T-cell (primary cell): ENCODE data around the gene SIGLEC1. TPM values are rescaled to one million over a fixed set of nuclear protein-coding genes. Genes with fewer than 3 reads are reported as not detected.

Source experiments
- ATAC-seq, 4 experiments: fragments of 200-7000 bp in 3 of 4; fragments of 150-1000 bp in 1 of 4; cut with Tn5 transposase; replicated peaks in 1 of 4; 1 replicate in 3 of 4; 2 replicates in 1 of 4; pipeline ENCODE4 v1.10.0; 2021; ENCODE audit warnings: moderate library complexity in 3 of 4, mild to moderate bottlenecking in 2 of 4, moderate number of reproducible peaks in 1 of 4
- CTCF ChIA-PET, 2 donors: fragments of 300-600 bp; sonication (Branson Sonifier 250); formaldehyde crosslinking; loops; one replicate each; lab custom pipeline; 2022; ENCODE audit warnings: antibody characterized with exemption in 2 of 2; lab: Charles Lee
- POLR2A ChIA-PET, 2 donors: fragments of 300-600 bp; sonication (Branson Sonifier 250); formaldehyde crosslinking; loops; one replicate each; lab custom pipeline; 2022; ENCODE audit warnings: antibody characterized with exemption in 2 of 2; lab: Charles Lee
- DNase-seq, 35 experiments: peaks; one replicate each; pipeline versions ENCODE4 v3.0.0 to v3.0.0-alpha.2; 2013 to 2023
- H3K27ac ChIP-seq: one replicate; pipeline ENCODE4 v1.5.1; 2013; ENCODE audit warnings: low read length
- H3K27me3 ChIP-seq, 2 experiments: replicated peaks in 1 of 2; 1 replicate in 1 of 2; 2 replicates in 1 of 2; pipeline versions ENCODE4 v1.6.1 to v1.7.0; 2013; ENCODE audit warnings: low read length in 1 of 2, mixed read lengths in 1 of 2; ENCODE audit not compliant: control insufficient read depth in 2 of 2, insufficient read depth in 2 of 2; ENCODE audit errors: extremely low read depth in 1 of 2
- H3K36me3 ChIP-seq, 2 donors: 1 replicate in 1 of 2; 2 replicates in 1 of 2; pipeline versions ENCODE4 v1.6.1 to v1.7.0; 2013; ENCODE audit warnings: low read length in 1 of 2; ENCODE audit not compliant: control insufficient read depth in 2 of 2, insufficient read depth in 1 of 2; ENCODE audit errors: extremely low read depth in 1 of 2
- H3K4me1 ChIP-seq, 2 experiments: 1 replicate in 1 of 2; 2 replicates in 1 of 2; pipeline versions ENCODE4 v1.6.1 to v1.7.0; 2013; ENCODE audit warnings: low read length in 2 of 2, mixed read lengths in 1 of 2; ENCODE audit not compliant: insufficient read depth in 2 of 2, control insufficient read depth in 1 of 2; ENCODE audit errors: extremely low read depth in 1 of 2
- H3K4me3 ChIP-seq, 2 donors: 1 replicate in 1 of 2; 2 replicates in 1 of 2; pipeline versions ENCODE4 v1.5.1 to v1.7.0; 2013; ENCODE audit warnings: mild to moderate bottlenecking in 2 of 2, low read length in 1 of 2, moderate library complexity in 1 of 2; ENCODE audit not compliant: control insufficient read depth in 1 of 2; ENCODE audit errors: extremely low read depth in 1 of 2
- H3K9me3 ChIP-seq: 2 replicates; pipeline ENCODE4 v1.7.0; 2013
- H3K27ac Mint-ChIP-seq, 2 donors: one replicate each; pipeline ENCODE4 v1.8.0; 2020 to 2021; ENCODE audit warnings: mild to moderate bottlenecking in 2 of 2, mixed read lengths in 2 of 2
- H3K27me3 Mint-ChIP-seq, 2 donors: one replicate each; pipeline ENCODE4 v1.8.0; 2021 to 2022; ENCODE audit warnings: mixed read lengths in 2 of 2
- H3K36me3 Mint-ChIP-seq: one replicate; pipeline ENCODE4 v1.8.0; 2021; ENCODE audit warnings: mixed read lengths
- H3K4me1 Mint-ChIP-seq, 3 donors: one replicate each; pipeline ENCODE4 v1.8.0; 2020 to 2022; ENCODE audit warnings: mixed read lengths in 3 of 3, mild to moderate bottlenecking in 1 of 3
- H3K4me3 Mint-ChIP-seq, 3 donors: one replicate each; pipeline ENCODE4 v1.8.0; 2020 to 2022; ENCODE audit warnings: mild to moderate bottlenecking in 3 of 3, mixed read lengths in 3 of 3, moderate library complexity in 3 of 3
- H3K9me3 Mint-ChIP-seq, 3 donors: one replicate each; pipeline ENCODE4 v1.8.0; 2020 to 2022; ENCODE audit warnings: mixed read lengths in 3 of 3
- WGBS: methylation state at CpG from one replicate; pipeline ENCODE4 v1.1.5; 2013; ENCODE audit warnings: missing lambda C conversion rate; ENCODE audit not compliant: insufficient coverage; 5-methylcytosine and 5-hydroxymethylcytosine counted together
- total RNA-seq, 35 experiments: library from RNA in 6 of 35; stranded (reverse) in 6 of 35; fragments of 120-200 nt in 1 of 35; gene quantifications; one replicate each; pipeline versions ENCODE4 v1.2.1 to v1.2.4 and lab custom pipeline; 2013 to 2026

The SIGLEC1 gene
- total RNA-seq, 5 donors from 2014 or later (not counting 1 experiment from before 2014, with no cell fraction given): 0.06 to 0.16 (median 0.12) TPM; not detected in 2

DNA sequence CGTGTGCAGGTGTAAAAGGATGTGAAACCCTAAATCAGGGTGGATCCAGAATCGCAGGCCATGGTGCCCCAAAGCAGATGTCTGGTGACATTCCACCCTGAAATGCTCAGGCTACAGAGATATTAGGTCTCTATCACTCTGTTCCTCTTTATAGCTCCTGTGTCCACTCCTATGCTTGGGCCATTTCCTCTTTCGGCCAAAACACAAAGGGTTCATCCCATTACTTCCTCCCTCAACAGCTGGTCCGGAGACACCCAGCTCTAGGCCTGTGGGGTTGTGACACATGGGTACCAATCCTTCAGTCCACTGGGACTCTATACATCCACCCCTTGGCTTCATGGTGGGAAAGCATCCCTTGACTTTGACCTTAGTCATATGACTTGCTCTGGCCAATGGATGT lies 1.7 kb upstream of the SIGLEC1 start:
- Mint-ChIP-seq H3K27me3 (peaks cover 5 to 17% of the 10 kb centered on the region in 2 donors), H3K36me3 (no peaks in the 10 kb centered on the region), H3K9me3 (no peaks in the 10 kb centered on the region), H3K4me3 (no peak overlapping the region), H3K4me1 (no peaks in the 10 kb centered on the region), H3K27ac (no peak overlapping the region)
- ChIA-PET POLR2A (no interaction called here), CTCF (no interaction called here)
- WGBS: 67% methylated on average over 3 of the region's 4 CpGs
- Histone ChIP-seq H3K27me3 (peaks cover 0 to 43% of the 10 kb centered on the region in 2 experiments), H3K4me3 (no peak overlapping the region), H3K27ac (no peak overlapping the region), H3K4me1 (no peaks in the 10 kb centered on the region), H3K9me3 (no peaks in the 10 kb centered on the region), H3K36me3 (no peaks in the 10 kb centered on the region)
- no peak for DNase-seq
- no peak for ATAC-seq

DNA sequence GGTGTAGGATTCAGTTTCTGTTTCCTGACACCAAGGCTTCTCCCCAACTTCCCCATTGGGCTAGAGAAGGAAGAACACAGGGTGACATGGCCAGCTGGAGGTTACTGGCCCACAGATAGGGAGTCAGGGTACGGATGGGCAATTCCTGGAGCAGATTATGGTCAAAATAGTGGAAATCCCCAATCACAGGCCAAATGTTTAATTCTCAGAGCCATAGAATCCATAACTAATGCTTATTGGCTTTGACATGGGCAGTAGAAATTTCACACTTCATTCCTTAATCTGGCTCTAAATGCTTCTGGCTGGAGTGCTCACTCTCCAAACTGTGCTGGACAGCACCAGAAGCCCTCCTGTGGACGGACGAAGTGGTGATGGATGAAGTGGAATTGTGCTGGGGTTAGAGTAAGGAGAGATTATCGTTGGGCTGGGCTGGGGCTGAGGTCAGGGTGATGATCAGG lies 887 bp downstream of the SIGLEC1 start:
- Histone ChIP-seq H3K9me3 (no peaks in the 10 kb centered on the region), H3K27me3 (peaks cover 0 to 38% of the 10 kb centered on the region in 2 experiments), H3K27ac (no peak overlapping the region), H3K36me3 (no peaks in the 10 kb centered on the region), H3K4me3 (no peak overlapping the region), H3K4me1 (no peaks in the 10 kb centered on the region)
- ChIA-PET POLR2A (no interaction called here), CTCF (interaction anchor here (1.1 to 2.3 kb wide), 3 partner anchors 8 to 148 kb away, joined by 3 to 8 read pairs (median 3); no protein-coding TSS in a partner anchor)
- Mint-ChIP-seq H3K4me1 (no peaks in the 10 kb centered on the region), H3K27me3 (peaks cover 6 to 8% of the 10 kb centered on the region in 2 donors), H3K27ac (no peak overlapping the region), H3K4me3 (no peak overlapping the region), H3K9me3 (no peaks in the 10 kb centered on the region), H3K36me3 (no peaks in the 10 kb centered on the region)
- no peak for ATAC-seq
- 88% methylated on average over 3 of the region's 4 CpGs for WGBS
- no peak for DNase-seq

DNA sequence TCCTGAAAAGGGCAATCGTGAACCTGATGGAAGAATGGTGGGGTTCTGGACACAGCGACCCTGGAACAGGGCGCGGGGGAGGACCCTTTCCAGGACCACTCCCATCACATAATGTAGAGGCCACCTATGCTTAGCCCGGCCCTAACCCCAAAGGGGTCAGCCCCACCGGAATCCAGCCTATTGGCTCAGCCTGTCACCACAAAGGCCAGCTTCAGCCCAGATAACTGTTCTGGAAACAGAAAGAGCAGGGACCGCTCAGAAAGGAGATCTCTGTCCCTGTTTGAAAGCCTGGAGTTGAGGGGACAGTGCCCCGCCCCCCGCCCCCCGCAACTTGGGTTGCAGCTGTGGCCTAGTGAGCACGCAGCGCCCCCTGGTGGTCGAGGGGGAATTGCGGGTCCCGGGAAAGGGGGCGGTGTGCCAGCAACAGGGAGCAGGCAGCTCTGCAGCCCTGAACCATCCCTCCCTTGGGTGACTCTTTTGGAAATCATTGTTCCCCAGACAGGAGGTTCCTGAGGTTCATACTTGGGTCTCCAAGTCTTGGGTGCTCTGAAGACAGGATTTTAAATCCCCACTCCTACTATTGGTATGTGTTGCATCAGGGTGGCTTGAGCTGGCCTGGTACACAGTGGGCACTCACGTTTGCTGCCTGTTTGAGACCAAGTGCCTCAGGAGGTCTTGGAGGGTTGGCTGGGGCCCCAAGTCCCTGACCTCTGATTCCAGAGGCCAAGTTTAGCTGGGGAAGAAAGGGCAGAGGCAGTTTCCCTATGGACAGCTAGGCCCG lies 1.5 kb downstream of the SIGLEC1 start:
- no peaks in the 10 kb centered on the region for H3K36me3 ChIP-seq
- H3K4me3 ChIP-seq: no peak overlapping the region
- ChIA-PET POLR2A (no interaction called here), CTCF (interaction anchor here (1.1 to 2.3 kb wide), 3 partner anchors 9 to 147 kb away, joined by 3 to 8 read pairs (median 3); no protein-coding TSS in a partner anchor)
- no peak overlapping the region for H3K27ac Mint-ChIP-seq
- no peak overlapping the region for H3K4me3 Mint-ChIP-seq
- H3K9me3 ChIP-seq: no peaks in the 10 kb centered on the region
- 71% methylated on average over 3 of the region's 18 CpGs for WGBS
- peaks cover 0 to 43% of the 10 kb centered on the region in 2 experiments for H3K27me3 ChIP-seq
- H3K36me3 Mint-ChIP-seq: no peaks in the 10 kb centered on the region
- peak; percentile 46 to 68 (median 58) for ATAC-seq
- H3K27me3 Mint-ChIP-seq: peaks cover 6 to 8% of the 10 kb centered on the region in 2 donors
- H3K9me3 Mint-ChIP-seq: no peaks in the 10 kb centered on the region
- H3K27ac ChIP-seq: no peak overlapping the region
- H3K4me1 Mint-ChIP-seq: no peaks in the 10 kb centered on the region
- no peaks in the 10 kb centered on the region for H3K4me1 ChIP-seq
- peak; percentile 9 to 80 (median 65) for DNase-seq

DNA sequence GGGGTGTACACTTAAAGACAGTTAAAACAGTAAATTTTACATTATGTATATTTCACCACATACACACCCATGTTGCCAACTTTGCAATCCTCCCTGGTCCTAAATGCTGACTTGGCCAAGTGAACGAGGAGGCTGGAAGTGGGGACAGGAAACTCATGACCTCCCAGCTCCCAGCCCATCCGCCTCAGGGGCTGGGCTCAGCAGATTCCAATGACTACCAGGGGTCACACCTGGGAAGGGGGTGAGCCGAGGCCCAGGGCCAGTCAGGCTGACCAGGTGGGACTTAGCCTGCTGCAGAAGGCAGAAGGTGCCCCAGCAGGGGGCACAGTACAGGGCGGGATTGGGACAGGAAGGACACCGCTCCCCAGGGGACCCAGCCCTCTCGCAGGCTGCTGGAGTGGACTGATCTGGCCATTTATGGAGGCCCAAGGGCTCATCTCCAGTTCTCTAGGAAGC lies 2.4 kb downstream of the SIGLEC1 start:
- H3K36me3 Mint-ChIP-seq: no peaks in the 10 kb centered on the region
- H3K9me3 ChIP-seq: no peaks in the 10 kb centered on the region

DNA sequence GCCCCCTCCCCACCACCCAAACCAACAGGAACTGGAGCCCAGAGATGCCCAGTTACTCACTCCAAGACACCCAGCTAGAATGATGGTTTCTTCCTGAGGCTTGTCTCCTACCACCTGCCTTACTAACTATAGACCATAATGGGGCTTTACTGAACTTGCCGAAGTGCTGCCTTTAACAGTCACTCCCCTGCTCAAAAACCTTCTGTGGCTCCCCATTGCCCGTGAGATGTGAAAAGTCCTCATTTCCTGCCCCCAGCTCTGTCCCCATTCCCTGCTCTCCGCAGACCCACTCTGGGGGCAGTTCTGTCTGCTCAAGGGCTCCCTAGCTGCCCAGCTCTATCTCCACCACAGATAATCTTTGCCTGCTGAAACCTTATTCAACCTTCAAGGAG lies 4.9 kb downstream of the SIGLEC1 start:
- H3K4me1 Mint-ChIP-seq: no peaks in the 10 kb centered on the region
- DNase-seq (no peak), ATAC-seq (no peak)
- H3K27ac Mint-ChIP-seq: no peak overlapping the region
- Histone ChIP-seq H3K27ac (no peak overlapping the region), H3K36me3 (no peaks in the 10 kb centered on the region), H3K4me1 (no peaks in the 10 kb centered on the region), H3K4me3 (no peak overlapping the region), H3K9me3 (no peaks in the 10 kb centered on the region), H3K27me3 (peaks cover 0 to 66% of the 10 kb centered on the region in 2 experiments)
- WGBS: 84% methylated on average over 3 of the region's 3 CpGs
- ChIA-PET CTCF (interaction anchor here in 1 of 2 donors (0.5 kb wide), 1 partner anchor 518 kb away, joined by 5 read pairs; no protein-coding TSS in a partner anchor), POLR2A (no interaction called here)
- H3K9me3 Mint-ChIP-seq: no peaks in the 10 kb centered on the region
- no peaks in the 10 kb centered on the region for H3K36me3 Mint-ChIP-seq
- H3K4me3 Mint-ChIP-seq: no peak overlapping the region
- peaks cover 6 to 8% of the 10 kb centered on the region in 2 donors for H3K27me3 Mint-ChIP-seq

More for the DNA sequence above, 2.4 kb downstream of the SIGLEC1 start:
- peaks cover 6 to 8% of the 10 kb centered on the region in 2 donors for H3K27me3 Mint-ChIP-seq
- Histone ChIP-seq H3K4me3 (no peak overlapping the region), H3K27ac (no peak overlapping the region), H3K4me1 (no peaks in the 10 kb centered on the region), H3K27me3 (peaks cover 0 to 52% of the 10 kb centered on the region in 2 experiments), H3K36me3 (no peaks in the 10 kb centered on the region)
- no peaks in the 10 kb centered on the region for H3K4me1 Mint-ChIP-seq
- no peaks in the 10 kb centered on the region for H3K9me3 Mint-ChIP-seq
- POLR2A ChIA-PET: no interaction called here
- H3K4me3 Mint-ChIP-seq: no peak overlapping the region
- CTCF ChIA-PET: interaction anchor here in 1 of 2 donors (2.3 kb wide), 1 partner anchor 146 kb away, joined by 8 read pairs; no protein-coding TSS in a partner anchor
- WGBS: 71% methylated on average over 5 of the region's 6 CpGs
- ATAC-seq: no peak
- no peak for DNase-seq
- H3K27ac Mint-ChIP-seq: no peak overlapping the region

DNA sequence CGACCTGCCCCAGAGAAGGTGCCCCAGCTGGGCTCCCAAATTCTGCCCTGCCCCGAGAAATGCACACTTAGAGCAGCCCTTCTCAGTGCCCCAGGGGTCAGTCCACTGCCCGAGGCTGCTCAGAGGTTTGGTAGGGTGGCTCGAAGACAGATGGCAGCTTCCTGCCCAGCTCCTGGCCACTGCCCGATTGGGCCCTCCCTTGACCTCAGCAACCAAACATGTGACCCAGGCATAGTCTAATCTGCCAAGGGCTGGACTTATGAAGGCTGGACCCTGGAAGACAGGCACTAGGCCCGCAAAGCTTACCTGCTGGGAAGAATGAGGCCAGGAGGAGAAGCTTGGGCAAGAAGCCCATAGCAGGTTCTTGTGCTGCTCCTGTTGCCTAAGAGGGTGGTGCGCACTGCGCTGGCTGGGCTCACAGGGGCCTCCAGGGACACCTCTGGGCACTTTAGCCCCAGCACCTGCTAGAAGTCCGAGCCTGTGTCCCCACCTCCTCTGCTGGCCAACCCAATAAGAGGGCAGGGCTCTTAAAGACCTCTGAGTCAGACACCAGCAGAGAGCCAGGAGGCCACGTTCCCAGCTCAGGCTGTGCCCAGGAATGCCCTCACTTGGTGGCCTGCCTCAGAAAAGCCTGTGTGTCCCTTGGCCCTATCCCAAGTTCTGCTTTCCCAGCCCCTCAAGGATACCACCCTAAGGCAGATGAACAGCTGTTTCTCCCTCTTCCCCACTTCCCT lies 5.5 kb downstream of the SIGLEC1 start:
- H3K4me1 Mint-ChIP-seq: no peaks in the 10 kb centered on the region
- ATAC-seq (no peak), DNase-seq (no peak)
- no peak overlapping the region for H3K4me3 Mint-ChIP-seq
- no peaks in the 10 kb centered on the region for H3K36me3 Mint-ChIP-seq
- no peaks in the 10 kb centered on the region for H3K9me3 Mint-ChIP-seq
- CTCF ChIA-PET: interaction anchor here in 1 of 2 donors (0.5 kb wide), 1 partner anchor 518 kb away, joined by 5 read pairs; no protein-coding TSS in a partner anchor
- Histone ChIP-seq H3K27me3 (peaks cover 0 to 62% of the 10 kb centered on the region in 2 experiments), H3K9me3 (no peaks in the 10 kb centered on the region), H3K36me3 (no peaks in the 10 kb centered on the region), H3K4me1 (no peaks in the 10 kb centered on the region), H3K27ac (no peak overlapping the region), H3K4me3 (no peak overlapping the region)
- POLR2A ChIA-PET: no interaction called here
- peaks cover 5 to 6% of the 10 kb centered on the region in 2 donors for H3K27me3 Mint-ChIP-seq
- no peak overlapping the region for H3K27ac Mint-ChIP-seq
- WGBS: 77% methylated on average over 7 of the region's 10 CpGs
